TTC549 (cell line): ENCODE data around the gene CHN2.
A peak's percentile ranks its signal among the peaks of the same experiment; 100 is the strongest.

Experiments used
- FAIRE-seq: peaks from 2 replicates; lab custom pipeline; 2012; peaks lifted over from hg19 to GRCh38; lab: Jason Lieb, UNC

Gene CHN2

GRCh38 chr7:29405891-29406290 is 211.3 kb downstream of the CHN2 start:
- FAIRE-seq, result no peak

GRCh38 chr7:29406366-29406765 is 211.8 kb downstream of the CHN2 start:
- FAIRE-seq, result no peak

GRCh38 chr7:29408841-29409243 is 214.3 kb downstream of the CHN2 start:
- peak; percentile 84 for FAIRE-seq

GRCh38 chr7:29410996-29411395 is 216.4 kb downstream of the CHN2 start:
- no peak for FAIRE-seq

GRCh38 chr7:29412912-29413311 is 218.3 kb downstream of the CHN2 start:
- FAIRE-seq, result no peak

- no peak for FAIRE-seq
These were observed 219.1 kb downstream of the CHN2 start for GRCh38 chr7:29413626-29414136.

- FAIRE-seq, result no peak
These were observed 219.6 kb downstream of the CHN2 start for GRCh38 chr7:29414216-29414615.

GRCh38 chr7:29415215-29415614 is 220.6 kb downstream of the CHN2 start:
- FAIRE-seq, result no peak

GRCh38 chr7:29416276-29416937 is 221.8 kb downstream of the CHN2 start:
- no peak for FAIRE-seq

GRCh38 chr7:29416938-29417305 is 222.3 kb downstream of the CHN2 start:
- no peak for FAIRE-seq

GRCh38 chr7:29418056-29418455 is 223.5 kb downstream of the CHN2 start:
- no peak for FAIRE-seq

GRCh38 chr7:29418651-29419050 is 224.1 kb downstream of the CHN2 start:
- no peak for FAIRE-seq

- no peak for FAIRE-seq
These were observed 225.4 kb downstream of the CHN2 start for GRCh38 chr7:29420011-29420410.

GRCh38 chr7:29421010-29421956 is 226.7 kb downstream of the CHN2 start:
- FAIRE-seq, result no peak

GRCh38 chr7:29422829-29423228 is 228.3 kb downstream of the CHN2 start:
- FAIRE-seq, result no peak

GRCh38 chr7:29424295-29424983 is 229.9 kb downstream of the CHN2 start:
- no peak for FAIRE-seq

GRCh38 chr7:29424984-29425309 is 230.4 kb downstream of the CHN2 start:
- FAIRE-seq, result no peak

- no peak for FAIRE-seq
These were observed 232.0 kb downstream of the CHN2 start for GRCh38 chr7:29426587-29426986.

- no peak for FAIRE-seq
These were observed 234.8 kb downstream of the CHN2 start for GRCh38 chr7:29429401-29429800.

- FAIRE-seq, result no peak
These were observed 235.8 kb downstream of the CHN2 start for GRCh38 chr7:29430279-29430949.

GRCh38 chr7:29431686-29432085 is 237.1 kb downstream of the CHN2 start:
- no peak for FAIRE-seq

- no peak for FAIRE-seq
These were observed 238.1 kb downstream of the CHN2 start for GRCh38 chr7:29432721-29433120.
